LNCaP clone FGC (cell line): ENCODE results near the gene CCDC152.

Experiments
- DNase-seq: peaks from one replicate; pipeline ENCODE4 v3.0.0-alpha.2; 2011; ENCODE audit warnings: low read depth
- H3K4me3 ChIP-seq: 2 replicates; pipeline ENCODE4 v1.5.1; 2011; ENCODE audit warnings: mild to moderate bottlenecking, low read depth, low read length, control low read depth
- CTCF ChIP-seq: IDR thresholded peaks from 2 replicates; pipeline ENCODE4 v1.5.1; 2012; ENCODE audit warnings: mild to moderate bottlenecking; ENCODE audit not compliant: control insufficient read depth, insufficient read depth; ENCODE audit errors: extremely low read depth

CCDC152 gene

GRCh38 chr5:42806004-42806700, 49.5 kb downstream of the CCDC152 start:
- DNase-seq, result no peak
- no peak for TF ChIP-seq CTCF
- no peak overlapping the region for H3K4me3 ChIP-seq

DNA sequence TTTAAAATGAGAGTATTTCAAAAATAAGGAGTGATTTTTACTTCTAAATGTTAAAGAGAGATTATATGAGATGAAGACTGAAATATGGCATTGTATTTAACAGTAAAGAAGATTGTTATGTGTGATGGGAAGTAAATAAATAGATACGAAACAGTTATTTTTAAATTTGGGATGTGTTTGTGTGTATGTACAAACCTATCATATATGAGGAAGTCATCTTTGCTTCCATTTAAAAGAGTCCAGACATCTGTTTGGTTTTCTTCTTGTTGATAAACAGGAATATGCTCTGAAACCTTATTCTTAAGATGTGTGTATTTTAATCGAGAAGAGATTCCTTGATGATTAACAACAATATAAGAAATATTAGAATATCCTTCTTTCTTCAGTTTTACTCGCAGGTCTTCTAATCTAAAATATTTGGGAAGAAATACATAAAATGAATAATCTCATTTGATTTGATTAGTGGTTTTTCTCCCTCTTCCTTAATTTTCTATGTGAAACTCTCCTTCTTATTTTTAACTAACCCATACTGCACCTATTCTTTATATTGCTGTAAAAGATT, 50.2 kb downstream of the CCDC152 start:
- DNase-seq, result no peak
- no peak overlapping the region for H3K4me3 ChIP-seq
- no peak for TF ChIP-seq CTCF

DNA sequence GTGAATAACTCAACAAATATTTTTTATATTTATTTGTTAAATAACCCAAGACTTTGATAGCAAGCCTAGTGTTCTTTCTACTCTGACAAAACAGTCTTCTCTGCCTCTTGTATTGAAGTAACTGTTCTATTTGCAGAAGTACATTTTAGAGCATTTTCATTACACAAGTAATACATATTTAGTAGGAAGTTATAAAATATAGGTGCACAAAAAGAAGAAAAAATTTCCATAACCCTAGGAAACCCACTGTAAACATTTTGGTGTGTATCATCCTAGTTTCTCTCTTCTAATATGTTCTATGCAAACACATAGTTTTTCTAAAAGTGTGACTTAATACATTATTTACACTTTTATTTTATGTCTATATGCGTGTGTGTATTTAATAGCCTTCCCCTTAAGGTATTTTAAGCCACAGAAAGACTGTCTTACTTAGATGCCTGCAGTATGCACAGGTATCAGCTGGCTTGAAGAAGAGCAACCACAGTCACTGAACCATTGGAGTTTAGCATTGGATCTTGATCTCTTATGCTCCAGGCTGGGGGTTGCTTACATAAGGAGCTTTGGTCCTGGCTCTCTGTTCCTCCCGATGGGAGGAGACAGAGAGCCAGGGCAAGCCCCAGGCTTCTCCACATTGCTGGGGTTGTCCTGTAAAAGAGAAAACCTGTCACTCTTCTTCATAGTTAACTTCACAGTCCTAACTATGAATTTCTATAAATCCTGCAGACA, 51.3 kb downstream of the CCDC152 start:
- no peak for DNase-seq
- 0 out of 2 replicates have a peak, but pooled peaks have one; percentile 10 for TF ChIP-seq CTCF
- H3K4me3 ChIP-seq, result no peak overlapping the region

- no peak for DNase-seq
- no peak for TF ChIP-seq CTCF
- H3K4me3 ChIP-seq, result no peak overlapping the region
Observed at GRCh38 chr5:42808888-42809611, 52.4 kb downstream of the CCDC152 start.

DNA sequence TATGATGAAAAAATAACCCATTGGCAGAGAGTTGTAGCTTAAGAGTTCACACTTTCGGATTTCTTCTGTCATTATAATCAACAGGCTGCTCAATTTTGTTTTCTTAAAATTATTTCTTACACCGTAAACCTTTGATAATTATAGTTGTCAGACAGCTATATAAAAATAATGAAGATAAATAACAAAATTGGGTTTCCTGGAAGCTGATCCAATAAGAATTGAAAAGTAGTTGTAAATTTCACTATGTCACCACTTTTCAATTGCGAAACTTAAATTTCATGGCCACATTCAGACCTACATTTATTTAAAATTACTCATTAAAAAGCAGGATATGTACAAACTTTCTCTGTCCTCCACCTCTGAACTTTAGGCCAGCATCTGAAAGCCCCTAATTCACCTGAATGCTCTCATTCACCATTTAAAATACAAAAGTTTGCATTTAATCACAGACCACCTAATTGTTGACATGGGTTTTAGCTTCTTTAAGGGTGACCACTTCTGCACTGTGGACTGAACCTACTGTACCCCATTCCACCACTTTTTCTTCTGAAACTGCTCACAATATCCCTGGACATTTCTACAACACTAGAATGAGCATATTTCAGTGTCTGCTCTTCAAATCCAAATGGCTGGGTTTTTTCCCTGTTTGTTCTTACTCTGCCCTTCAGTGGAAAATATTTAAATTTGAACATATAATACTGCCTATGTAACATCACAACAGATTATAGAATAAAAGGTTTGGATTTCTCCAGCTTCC, 54.4 kb downstream of the CCDC152 start:
- TF ChIP-seq CTCF, result no peak
- DNase-seq, result no peak

More for the DNA sequence above, 54.4 kb downstream of the CCDC152 start:
- H3K4me3 ChIP-seq, result peak overlapping the region; percentile 53
